Measurements from ENCODE around the gene COL23A1.

Gene COL23A1

DNA sequence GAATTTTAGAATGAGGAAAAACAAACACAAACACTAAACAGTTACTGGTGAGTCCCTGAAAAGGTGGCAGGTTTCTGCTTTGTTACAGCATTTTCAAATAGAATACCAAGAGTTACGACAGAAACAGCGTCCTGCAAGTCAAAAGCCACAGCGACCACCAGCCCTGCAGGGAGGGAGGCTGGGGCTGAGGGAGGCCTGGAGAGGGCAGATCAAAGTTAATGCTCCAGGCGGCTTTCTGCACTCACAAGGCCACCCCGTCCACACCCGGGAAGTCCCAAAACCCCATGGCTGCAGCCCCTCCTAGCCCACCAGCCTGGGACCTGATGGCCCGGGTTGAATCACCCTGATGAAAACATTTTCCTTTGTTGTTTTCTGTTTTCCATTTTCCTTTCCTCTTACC is 29.3 kb downstream of the COL23A1 start:
- no peak overlapping the region for H3K27ac ChIP-seq (ENCODE audit: extremely low read depth, low read depth, low read length)
- TF ChIP-seq ZNF785 (tag by site-specific recombination; IDR thresholded peaks at IDR 0.05) (no peak), ZNF132 (tag by site-specific recombination; IDR thresholded peaks at IDR 0.05; ENCODE audit: borderline replicate concordance) (no peak), ZNF747 (tag by site-specific recombination; IDR thresholded peaks at IDR 0.05) (no peak), ZNF16 (tag by site-specific recombination; IDR thresholded peaks at IDR 0.05; ENCODE audit: low read depth) (no peak), YY1 (tag by site-specific recombination; IDR thresholded peaks at IDR 0.05) (no peak), ZNF664 (tag by site-specific recombination; IDR thresholded peaks at IDR 0.05) (no peak), ZNF623 (tag by site-specific recombination; IDR thresholded peaks at IDR 0.05) (no peak), ZNF624 (tag by site-specific recombination; IDR thresholded peaks at IDR 0.05) (no peak), ZNF426 (tag by site-specific recombination; IDR thresholded peaks at IDR 0.05) (no peak), ZNF2 (tag by site-specific recombination; IDR thresholded peaks at IDR 0.05) (no peak), ZNF561 (tag by site-specific recombination; IDR thresholded peaks at IDR 0.05; ENCODE audit: borderline replicate concordance) (no peak), IKZF3 (tag by site-specific recombination; IDR thresholded peaks at IDR 0.05) (no peak), ZNF391 (tag by site-specific recombination; IDR thresholded peaks at IDR 0.05; ENCODE audit: borderline replicate concordance, low read depth) (no peak), ZNF302 (tag by site-specific recombination; IDR thresholded peaks at IDR 0.05; ENCODE audit: low read depth) (no peak), ZIC2 (tag by site-specific recombination; IDR thresholded peaks at IDR 0.05) (no peak), MZF1 (tag by site-specific recombination; IDR thresholded peaks at IDR 0.05; ENCODE audit: borderline replicate concordance) (no peak), ZNF311 (tag by site-specific recombination; IDR thresholded peaks at IDR 0.05; ENCODE audit: borderline replicate concordance) (no peak)
- TF ChIP-seq, protein P1, sequence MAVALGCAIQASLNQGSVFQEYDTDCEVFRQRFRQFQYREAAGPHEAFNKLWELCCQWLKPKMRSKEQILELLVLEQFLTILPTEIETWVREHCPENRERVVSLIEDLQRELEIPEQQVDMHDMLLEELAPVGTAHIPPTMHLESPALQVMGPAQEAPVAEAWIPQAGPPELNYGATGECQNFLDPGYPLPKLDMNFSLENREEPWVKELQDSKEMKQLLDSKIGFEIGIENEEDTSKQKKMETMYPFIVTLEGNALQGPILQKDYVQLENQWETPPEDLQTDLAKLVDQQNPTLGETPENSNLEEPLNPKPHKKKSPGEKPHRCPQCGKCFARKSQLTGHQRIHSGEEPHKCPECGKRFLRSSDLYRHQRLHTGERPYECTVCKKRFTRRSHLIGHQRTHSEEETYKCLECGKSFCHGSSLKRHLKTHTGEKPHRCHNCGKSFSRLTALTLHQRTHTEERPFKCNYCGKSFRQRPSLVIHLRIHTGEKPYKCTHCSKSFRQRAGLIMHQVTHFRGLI (tag by site-specific recombination; IDR thresholded peaks at IDR 0.05) = no peak
- TF ChIP-seq, protein P2, sequence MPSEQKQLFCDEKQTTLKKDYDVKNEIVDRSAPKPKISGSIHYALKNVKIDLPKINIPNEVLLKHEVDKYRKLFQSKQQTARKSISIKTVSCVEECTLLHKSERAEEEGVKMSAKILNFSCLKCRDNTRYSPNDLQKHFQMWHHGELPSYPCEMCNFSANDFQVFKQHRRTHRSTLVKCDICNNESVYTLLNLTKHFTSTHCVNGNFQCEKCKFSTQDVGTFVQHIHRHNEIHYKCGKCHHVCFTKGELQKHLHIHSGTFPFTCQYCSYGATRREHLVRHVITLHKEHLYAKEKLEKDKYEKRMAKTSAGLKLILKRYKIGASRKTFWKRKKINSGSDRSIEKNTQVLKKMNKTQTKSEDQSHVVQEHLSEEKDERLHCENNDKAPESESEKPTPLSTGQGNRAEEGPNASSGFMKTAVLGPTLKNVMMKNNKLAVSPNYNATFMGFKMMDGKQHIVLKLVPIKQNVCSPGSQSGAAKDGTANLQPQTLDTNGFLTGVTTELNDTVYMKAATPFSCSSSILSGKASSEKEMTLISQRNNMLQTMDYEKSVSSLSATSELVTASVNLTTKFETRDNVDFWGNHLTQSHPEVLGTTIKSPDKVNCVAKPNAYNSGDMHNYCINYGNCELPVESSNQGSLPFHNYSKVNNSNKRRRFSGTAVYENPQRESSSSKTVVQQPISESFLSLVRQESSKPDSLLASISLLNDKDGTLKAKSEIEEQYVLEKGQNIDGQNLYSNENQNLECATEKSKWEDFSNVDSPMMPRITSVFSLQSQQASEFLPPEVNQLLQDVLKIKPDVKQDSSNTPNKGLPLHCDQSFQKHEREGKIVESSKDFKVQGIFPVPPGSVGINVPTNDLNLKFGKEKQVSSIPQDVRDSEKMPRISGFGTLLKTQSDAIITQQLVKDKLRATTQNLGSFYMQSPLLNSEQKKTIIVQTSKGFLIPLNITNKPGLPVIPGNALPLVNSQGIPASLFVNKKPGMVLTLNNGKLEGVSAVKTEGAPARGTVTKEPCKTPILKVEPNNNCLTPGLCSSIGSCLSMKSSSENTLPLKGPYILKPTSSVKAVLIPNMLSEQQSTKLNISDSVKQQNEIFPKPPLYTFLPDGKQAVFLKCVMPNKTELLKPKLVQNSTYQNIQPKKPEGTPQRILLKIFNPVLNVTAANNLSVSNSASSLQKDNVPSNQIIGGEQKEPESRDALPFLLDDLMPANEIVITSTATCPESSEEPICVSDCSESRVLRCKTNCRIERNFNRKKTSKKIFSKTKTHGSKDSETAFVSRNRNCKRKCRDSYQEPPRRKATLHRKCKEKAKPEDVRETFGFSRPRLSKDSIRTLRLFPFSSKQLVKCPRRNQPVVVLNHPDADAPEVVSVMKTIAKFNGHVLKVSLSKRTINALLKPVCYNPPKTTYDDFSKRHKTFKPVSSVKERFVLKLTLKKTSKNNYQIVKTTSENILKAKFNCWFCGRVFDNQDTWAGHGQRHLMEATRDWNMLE (tag by site-specific recombination; conservative IDR thresholded peaks at IDR 0.05; ENCODE audit: low read depth) = no peak
- ChIA-PET POLR2A (no interaction called here), CTCF (no interaction called here)
- no peak overlapping the region for H3K4me3 ChIP-seq (ENCODE audit: low read depth, low read length)
- no peaks in the 10 kb centered on the region for H3K4me1 ChIP-seq (ENCODE audit: control insufficient read depth, insufficient read depth, low read length)
- H3K36me3 ChIP-seq (ENCODE audit: control insufficient read depth in 2 of 2, insufficient read depth in 1 of 2, low read length in 2 of 2) = no peaks in the 10 kb centered on the region
- no peaks in the 10 kb centered on the region for H3K9me3 ChIP-seq (ENCODE audit: control insufficient read depth, insufficient read depth, low read depth, low read length)

DNA sequence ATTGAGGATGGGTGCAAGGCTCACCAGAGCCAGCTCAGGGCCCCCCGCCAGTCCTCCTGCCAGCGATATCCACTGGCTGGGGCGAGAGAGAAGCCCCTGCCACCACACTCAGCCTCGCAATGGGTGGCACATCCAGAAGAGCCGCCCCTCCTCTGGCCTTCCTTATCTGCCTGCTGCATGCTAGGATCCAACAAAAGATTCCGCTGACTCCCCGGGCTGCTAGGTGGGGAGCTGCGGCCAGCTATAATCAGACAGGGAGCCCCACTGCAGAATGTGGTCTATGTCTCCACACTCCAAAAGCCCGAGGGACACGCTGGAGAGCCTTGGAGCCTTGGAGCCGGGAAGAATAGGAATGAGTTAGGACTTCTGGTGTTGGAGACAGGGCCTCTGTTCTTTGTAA is 32.8 kb downstream of the COL23A1 start:
- Histone ChIP-seq H3K36me3 (ENCODE audit: control insufficient read depth in 2 of 2, insufficient read depth in 1 of 2, low read length in 2 of 2) (no peaks in the 10 kb centered on the region), H3K4me3 (ENCODE audit: low read depth, low read length) (no peak overlapping the region), H3K9me3 (ENCODE audit: control insufficient read depth, insufficient read depth, low read depth, low read length) (no peaks in the 10 kb centered on the region), H3K4me1 (ENCODE audit: control insufficient read depth, insufficient read depth, low read length) (no peaks in the 10 kb centered on the region), H3K27ac (ENCODE audit: extremely low read depth, low read depth, low read length) (no peak overlapping the region)
- ChIA-PET POLR2A (no interaction called here), CTCF (no interaction called here)
- TF ChIP-seq ZNF354C (tag by site-specific recombination; IDR thresholded peaks at IDR 0.05; ENCODE audit: borderline replicate concordance, low read depth) (no peak), ZNF335 (tag by site-specific recombination; conservative IDR thresholded peaks at IDR 0.05) (no peak), OSR2 (tag by site-specific recombination; IDR thresholded peaks at IDR 0.05) (no peak), ZNF785 (tag by site-specific recombination; IDR thresholded peaks at IDR 0.05) (no peak), KLF10 (tag by site-specific recombination; IDR thresholded peaks at IDR 0.05) (no peak), ZNF16 (tag by site-specific recombination; IDR thresholded peaks at IDR 0.05; ENCODE audit: low read depth) (no peak), ZNF560 (tag by site-specific recombination; IDR thresholded peaks at IDR 0.05; ENCODE audit: borderline replicate concordance) (no peak), ZNF549 (tag by site-specific recombination; IDR thresholded peaks at IDR 0.05) (no peak), ZNF239 (tag by site-specific recombination; IDR thresholded peaks at IDR 0.05) (no peak), ZXDB (tag by site-specific recombination; IDR thresholded peaks at IDR 0.05) (no peak), ZNF391 (tag by site-specific recombination; IDR thresholded peaks at IDR 0.05; ENCODE audit: borderline replicate concordance, low read depth) (no peak), ZNF629 (tag by site-specific recombination; IDR thresholded peaks at IDR 0.05) (no peak)
- TF ChIP-seq, protein P3, sequence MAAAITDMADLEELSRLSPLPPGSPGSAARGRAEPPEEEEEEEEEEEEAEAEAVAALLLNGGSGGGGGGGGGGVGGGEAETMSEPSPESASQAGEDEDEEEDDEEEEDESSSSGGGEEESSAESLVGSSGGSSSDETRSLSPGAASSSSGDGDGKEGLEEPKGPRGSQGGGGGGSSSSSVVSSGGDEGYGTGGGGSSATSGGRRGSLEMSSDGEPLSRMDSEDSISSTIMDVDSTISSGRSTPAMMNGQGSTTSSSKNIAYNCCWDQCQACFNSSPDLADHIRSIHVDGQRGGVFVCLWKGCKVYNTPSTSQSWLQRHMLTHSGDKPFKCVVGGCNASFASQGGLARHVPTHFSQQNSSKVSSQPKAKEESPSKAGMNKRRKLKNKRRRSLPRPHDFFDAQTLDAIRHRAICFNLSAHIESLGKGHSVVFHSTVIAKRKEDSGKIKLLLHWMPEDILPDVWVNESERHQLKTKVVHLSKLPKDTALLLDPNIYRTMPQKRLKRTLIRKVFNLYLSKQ (tag by site-specific recombination; IDR thresholded peaks at IDR 0.05; ENCODE audit: borderline replicate concordance) = no peak

Data from HEK293 (cell line).